ENCODE measurements around the gene CRLF2. TPM values are rescaled to one million over a fixed set of nuclear protein-coding genes. Genes with fewer than 3 reads are reported as not detected.

CRLF2 gene
- total and polyA plus RNA-seq, 4 donors: 0.19 TPM; not detected in 3

- Histone ChIP-seq H3K9ac (ENCODE audit: low read depth in 1 of 2, low read length in 2 of 2) (no peak overlapping the region), H3K4me1 (ENCODE audit: control insufficient read depth in 4 of 4, insufficient read depth in 4 of 4, low read length in 3 of 4) (no peaks in the 10 kb centered on the region), H3K27me3 (ENCODE audit: control insufficient read depth in 4 of 4, insufficient read depth in 4 of 4, low read length in 3 of 4) (no peaks in the 10 kb centered on the region), H3K9me3 (ENCODE audit: control insufficient read depth in 4 of 4, low read length in 3 of 4) (no peaks in the 10 kb centered on the region), H3K4me3 (ENCODE audit: low read depth in 1 of 3, low read length in 3 of 3) (no peak overlapping the region), H3K36me3 (ENCODE audit: control insufficient read depth in 4 of 4, insufficient read depth in 3 of 4, low read depth in 1 of 4, low read length in 3 of 4) (no peaks in the 10 kb centered on the region), H3K27ac (ENCODE audit: low read depth in 1 of 2, low read length in 2 of 2) (no peak overlapping the region)
- 54% methylated on average over 10 of the region's 10 CpGs for WGBS
- TF ChIP-seq CTCF (IDR thresholded peaks at IDR 0.05; ENCODE audit: low read depth, low read length, missing input control): no peak
- TF ChIP-seq ATF3 (IDR thresholded peaks at IDR 0.05): no peak
- TF ChIP-seq NR2F2 (IDR thresholded peaks at IDR 0.05): no peak
- no peak for TF ChIP-seq HNF4G (IDR thresholded peaks at IDR 0.05)
- no peak for TF ChIP-seq ZBTB33 (IDR thresholded peaks at IDR 0.05)
- no peak for DNase-seq (ENCODE audit: low spot score)
Observed at GRCh38 chrX:1152090-1152489, 60.4 kb downstream of the CRLF2 start.

GRCh38 chrX:1151378-1152077 is 60.9 kb downstream of the CRLF2 start:
- Histone ChIP-seq H3K36me3 (ENCODE audit: control insufficient read depth in 4 of 4, insufficient read depth in 3 of 4, low read depth in 1 of 4, low read length in 3 of 4) (no peaks in the 10 kb centered on the region), H3K9ac (ENCODE audit: low read depth in 1 of 2, low read length in 2 of 2) (no peak overlapping the region), H3K27me3 (ENCODE audit: control insufficient read depth in 4 of 4, insufficient read depth in 4 of 4, low read length in 3 of 4) (no peaks in the 10 kb centered on the region), H3K4me3 (ENCODE audit: low read depth in 1 of 3, low read length in 3 of 3) (no peak overlapping the region), H3K27ac (ENCODE audit: low read depth in 1 of 2, low read length in 2 of 2) (no peak overlapping the region), H3K9me3 (ENCODE audit: control insufficient read depth in 4 of 4, low read length in 3 of 4) (no peaks in the 10 kb centered on the region), H3K4me1 (ENCODE audit: control insufficient read depth in 4 of 4, insufficient read depth in 4 of 4, low read length in 3 of 4) (no peaks in the 10 kb centered on the region)
- no peak for DNase-seq (ENCODE audit: low spot score)
- TF ChIP-seq ATF3 (IDR thresholded peaks at IDR 0.05): no peak
- TF ChIP-seq REST (IDR thresholded peaks at IDR 0.05): no peak
- TF ChIP-seq MAX (IDR thresholded peaks at IDR 0.05): no peak
- TF ChIP-seq RAD21 (IDR thresholded peaks at IDR 0.05): no peak
- TF ChIP-seq EGR1 (IDR thresholded peaks at IDR 0.05; ENCODE audit: low read depth in 2 of 2): no peak
- no peak for TF ChIP-seq RXRA (IDR thresholded peaks at IDR 0.05)
- no peak for TF ChIP-seq SP1 (IDR thresholded peaks at IDR 0.05)
- TF ChIP-seq YY1 (IDR thresholded peaks at IDR 0.05): no peak
- no peak for TF ChIP-seq ZBTB33 (IDR thresholded peaks at IDR 0.05)
- TF ChIP-seq FOXA1 (IDR thresholded peaks at IDR 0.05): no peak
- TF ChIP-seq FOXA2 (IDR thresholded peaks at IDR 0.05): no peak
- TF ChIP-seq GABPA (IDR thresholded peaks at IDR 0.05 in 1 of 2, conservative IDR thresholded peaks at IDR 0.05 in 1 of 2): no peak
- no peak for TF ChIP-seq TAF1 (conservative IDR thresholded peaks at IDR 0.05)
- TF ChIP-seq CTCF (IDR thresholded peaks at IDR 0.05; ENCODE audit: low read depth, low read length, missing input control): no peak
- TF ChIP-seq HNF4G (IDR thresholded peaks at IDR 0.05): no peak
- no peak for TF ChIP-seq JUND (IDR thresholded peaks at IDR 0.05)
- 54% methylated on average over 9 of the region's 9 CpGs for WGBS
